ENCODE results near the gene CHMP6.
"Not testable (repeated sequence)": the region's sequence is repeated elsewhere in the genome, so short reads cannot be mapped to it uniquely, and the experiment has no call there.

CHMP6 gene

DNA sequence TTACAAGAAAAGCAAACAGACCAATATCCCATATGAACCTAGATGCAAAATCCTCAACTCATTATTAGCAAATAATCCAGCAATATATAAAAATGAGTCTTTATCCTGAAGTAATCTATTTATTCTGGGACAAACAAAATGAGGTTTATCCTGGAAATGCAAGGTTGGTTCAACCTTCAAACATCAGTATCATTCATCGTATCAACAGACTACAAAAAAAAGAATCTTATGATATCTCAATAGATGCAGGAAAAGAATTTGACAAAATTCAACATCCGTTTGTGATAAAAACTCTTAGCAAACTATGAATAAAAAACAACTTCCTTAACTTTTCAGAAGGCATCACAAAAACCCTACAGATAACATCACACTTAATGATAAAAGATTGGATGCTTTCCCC is 24.9 kb downstream of the CHMP6 start:
- DNase-seq, result no peak

- not testable (repeated sequence) for DNase-seq
These were observed 25.7 kb downstream of the CHMP6 start for GRCh38 chr17:81017330-81017729.

DNA sequence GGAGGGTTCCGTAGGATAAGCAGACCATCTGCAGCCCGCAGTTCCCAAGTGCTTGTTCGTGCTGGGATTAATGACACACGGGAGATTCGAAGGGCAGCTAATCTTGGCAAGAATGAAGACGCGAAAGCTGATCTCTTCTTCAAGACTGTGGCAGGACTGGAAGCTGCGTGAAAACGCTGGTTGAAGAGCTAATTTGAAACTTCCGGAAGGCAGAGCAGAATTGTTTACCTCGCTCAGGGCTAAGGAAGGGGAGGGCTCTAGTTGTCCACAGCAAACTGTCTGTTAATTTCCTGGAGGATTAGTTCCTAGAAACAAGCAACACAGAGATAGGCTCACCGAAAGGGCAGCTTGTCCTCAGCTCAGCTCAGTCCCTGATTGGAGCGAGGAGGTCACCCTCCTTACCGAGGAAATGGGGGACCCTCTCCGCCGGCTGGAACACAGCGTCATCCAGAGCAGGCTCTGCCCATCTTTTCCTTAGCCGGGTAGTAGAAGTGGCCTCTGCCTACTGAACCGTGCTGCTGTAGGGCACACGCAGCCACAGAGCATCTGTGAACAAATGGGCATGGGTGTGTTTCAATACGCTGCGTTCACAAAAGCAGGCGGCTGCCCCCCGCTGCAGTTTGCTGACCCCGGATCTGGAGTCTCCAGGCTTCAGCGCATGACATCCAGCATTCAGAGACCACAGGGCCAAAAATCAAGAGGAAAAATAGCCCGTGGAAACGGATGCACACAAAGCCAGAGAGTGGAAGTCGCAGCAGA is 26.6 kb downstream of the CHMP6 start:
- peak; percentile 82 for DNase-seq

- no peak for DNase-seq
These were observed 28.2 kb downstream of the CHMP6 start for GRCh38 chr17:81019563-81020442.

DNA sequence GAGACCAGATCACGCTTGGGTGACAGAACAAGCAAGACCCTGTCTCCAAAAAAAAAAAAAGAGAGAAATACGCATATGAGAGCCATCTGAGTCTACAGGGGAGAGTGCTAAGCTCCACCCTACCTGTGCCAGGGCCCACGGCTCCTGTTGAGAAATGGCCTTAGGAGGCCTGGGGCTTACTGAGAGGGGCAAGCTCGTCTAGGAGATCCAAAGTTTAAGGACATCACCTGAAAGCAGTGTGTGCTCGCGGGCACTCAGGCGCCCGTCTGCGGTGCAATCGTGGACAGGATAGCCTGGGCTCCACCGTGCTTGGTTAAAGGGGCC is 28.8 kb downstream of the CHMP6 start:
- DNase-seq, result no peak

DNA sequence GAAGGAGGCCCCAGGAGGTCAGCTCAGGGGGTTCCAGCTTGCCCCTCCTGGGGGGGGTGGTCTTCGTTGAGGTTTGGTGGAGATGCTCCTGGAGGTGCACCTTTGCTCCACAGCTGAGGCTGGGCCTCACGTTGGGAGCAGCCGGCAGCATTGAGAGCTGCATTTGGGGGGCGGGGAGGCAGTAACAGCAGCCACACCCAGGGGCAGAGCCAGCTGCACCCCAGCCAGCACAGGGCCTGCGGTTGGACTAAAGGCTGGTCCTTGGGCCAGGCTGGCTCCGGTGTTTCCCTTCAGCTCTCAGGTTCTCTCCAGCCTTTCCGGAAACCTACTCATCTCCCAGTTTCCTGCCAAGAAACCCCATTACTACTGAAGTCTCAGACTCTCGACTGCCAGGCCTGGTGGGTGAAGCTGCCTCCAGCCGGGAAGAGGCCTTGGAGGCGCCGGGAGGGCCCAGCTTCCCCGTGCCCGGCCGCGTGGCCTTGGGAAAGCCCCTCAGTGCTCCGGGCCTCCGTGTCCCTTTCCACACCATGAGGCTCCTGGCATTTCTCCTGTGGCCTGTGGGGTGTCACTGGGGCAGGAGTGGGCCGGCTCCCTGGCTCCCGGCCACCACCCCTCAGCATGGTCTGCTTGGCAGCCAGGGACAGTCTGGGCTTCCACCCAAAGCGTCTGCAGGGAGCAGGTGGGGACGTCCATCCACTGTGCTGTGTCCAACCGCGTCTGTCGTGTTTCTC is 29.3 kb downstream of the CHMP6 start:
- DNase-seq, result peak; percentile 76

- DNase-seq, result no peak
These were observed 30.1 kb downstream of the CHMP6 start for GRCh38 chr17:81021531-81022343.

- DNase-seq, result no peak
These were observed 30.7 kb downstream of the CHMP6 start for GRCh38 chr17:81022344-81022676.

GRCh38 chr17:81025065-81025740 is 33.6 kb downstream of the CHMP6 start:
- DNase-seq, result no peak

DNA sequence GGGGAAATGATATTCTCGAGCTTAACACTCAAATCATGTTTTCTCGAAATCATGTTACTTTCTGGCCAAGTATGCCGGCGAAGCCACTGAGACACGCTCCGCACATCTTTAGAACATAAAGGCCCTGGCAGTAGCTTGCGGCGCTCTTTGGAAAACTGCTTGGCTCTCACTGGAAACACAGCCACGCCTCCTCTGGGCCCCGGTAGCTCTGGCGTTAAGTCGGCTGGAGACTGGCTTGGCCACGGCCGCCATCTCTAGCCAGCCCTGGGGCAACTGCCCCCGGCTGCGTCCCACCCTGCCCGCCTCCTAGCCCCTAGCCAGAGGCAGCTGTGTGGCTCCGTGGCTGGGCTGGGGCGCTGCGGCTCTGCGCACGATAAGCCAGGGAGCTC is 34.1 kb downstream of the CHMP6 start:
- DNase-seq, result no peak

- no peak for DNase-seq
These were observed 34.8 kb downstream of the CHMP6 start for GRCh38 chr17:81026266-81027036.

DNA sequence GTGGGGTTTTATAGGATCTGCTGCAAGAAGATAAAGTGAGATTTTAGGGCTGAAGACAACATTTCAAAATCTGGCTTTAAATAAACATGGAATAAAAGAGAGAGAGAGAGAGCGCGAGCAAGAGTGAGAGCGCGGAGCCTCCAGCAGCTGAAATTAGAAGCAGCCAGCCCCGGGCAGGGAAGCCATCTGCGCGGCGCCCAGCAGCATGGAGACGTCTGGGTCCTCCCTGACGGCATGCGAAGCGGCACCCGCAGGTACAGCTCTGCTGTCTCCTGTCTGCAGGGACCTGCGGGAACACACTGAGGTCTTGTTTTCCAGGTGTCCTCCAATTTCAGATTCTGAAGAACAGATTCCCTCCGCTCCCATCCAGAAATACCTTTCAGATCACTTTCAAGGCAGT is 35.4 kb downstream of the CHMP6 start:
- DNase-seq, result no peak

DNA sequence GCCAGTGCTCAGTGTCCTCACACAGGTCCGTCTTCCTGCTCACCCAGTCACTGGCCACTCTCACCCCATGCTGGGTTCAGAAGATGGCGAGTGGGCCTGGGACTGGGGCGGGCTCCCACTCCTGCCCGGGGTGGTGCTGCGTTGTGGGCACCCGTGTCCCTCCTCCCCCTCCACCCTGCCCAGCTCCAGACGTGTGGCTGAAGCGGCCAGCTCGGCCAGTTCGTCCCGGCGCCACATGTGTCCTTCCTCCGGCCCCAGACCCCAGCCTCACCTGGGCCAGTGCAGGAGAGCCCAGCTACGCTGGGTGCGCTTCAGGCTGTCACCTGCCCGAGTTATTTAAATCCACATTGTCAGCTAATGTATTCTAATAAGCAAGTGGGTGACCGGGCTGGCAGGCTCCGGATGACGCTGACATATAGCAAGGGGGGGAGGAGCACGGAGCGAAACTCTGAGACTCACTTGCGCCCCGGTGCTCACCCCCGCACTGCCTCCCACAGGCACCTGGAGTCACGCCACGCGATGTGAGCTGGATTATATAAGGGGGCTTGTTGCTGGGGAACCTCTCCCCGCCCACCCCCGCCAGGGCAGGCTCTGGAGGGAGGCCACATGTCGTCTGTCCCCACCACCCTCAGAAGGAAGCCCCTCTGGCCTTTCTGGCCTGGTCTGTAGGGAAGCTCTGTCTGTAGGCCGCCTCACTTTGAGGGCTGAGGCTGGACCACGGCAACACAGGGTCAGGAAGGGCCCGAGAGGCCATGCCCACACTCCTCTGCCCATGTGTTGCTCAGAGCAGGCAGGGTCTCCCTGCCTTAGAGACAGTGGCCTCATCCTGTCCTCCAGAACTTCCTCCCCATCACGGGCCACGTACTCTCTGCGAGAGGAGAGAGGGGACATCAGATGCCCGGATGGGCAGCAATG is 36.2 kb downstream of the CHMP6 start:
- DNase-seq, result no peak

DNA sequence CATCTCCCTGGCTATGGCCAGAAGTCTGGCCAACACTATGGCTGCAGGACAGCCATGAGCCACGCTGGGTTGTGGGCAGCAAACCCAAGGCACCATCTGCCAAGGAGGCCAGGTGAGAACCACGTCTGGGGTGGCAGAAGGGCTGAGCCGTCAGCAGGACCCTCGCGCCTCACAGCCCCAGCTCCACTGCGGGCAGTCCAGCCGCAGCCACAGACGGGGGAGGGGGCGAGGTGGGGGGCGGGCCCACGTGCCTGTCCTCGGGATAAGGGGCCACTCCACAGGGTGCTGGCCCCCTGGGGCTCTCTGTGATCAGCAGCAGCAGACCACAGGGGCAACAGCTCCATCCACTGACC is 36.8 kb downstream of the CHMP6 start:
- no peak for DNase-seq

- DNase-seq, result no peak
These were observed 38.2 kb downstream of the CHMP6 start for GRCh38 chr17:81029859-81030258.

- DNase-seq, result not testable (repeated sequence)
These were observed 38.7 kb downstream of the CHMP6 start for GRCh38 chr17:81030312-81030711.

GRCh38 chr17:81030741-81031565 is 39.3 kb downstream of the CHMP6 start:
- no peak for DNase-seq

GRCh38 chr17:81031566-81032550 is 40.2 kb downstream of the CHMP6 start:
- no peak for DNase-seq

Data from hematopoietic multipotent progenitor cell treated with erythropoietin and hydrocortisone succinate and interleukin-3 and kit ligand, for 6 days (in vitro differentiated cells).